ENCODE results near the gene CCL22. TPM values are rescaled to one million over a fixed set of nuclear protein-coding genes. Genes with fewer than 3 reads are reported as not detected.

Gene CCL22
- total RNA-seq, 4 donors from 2014 or later = 0.40 to 3.3 TPM; not detected in 2

DNA sequence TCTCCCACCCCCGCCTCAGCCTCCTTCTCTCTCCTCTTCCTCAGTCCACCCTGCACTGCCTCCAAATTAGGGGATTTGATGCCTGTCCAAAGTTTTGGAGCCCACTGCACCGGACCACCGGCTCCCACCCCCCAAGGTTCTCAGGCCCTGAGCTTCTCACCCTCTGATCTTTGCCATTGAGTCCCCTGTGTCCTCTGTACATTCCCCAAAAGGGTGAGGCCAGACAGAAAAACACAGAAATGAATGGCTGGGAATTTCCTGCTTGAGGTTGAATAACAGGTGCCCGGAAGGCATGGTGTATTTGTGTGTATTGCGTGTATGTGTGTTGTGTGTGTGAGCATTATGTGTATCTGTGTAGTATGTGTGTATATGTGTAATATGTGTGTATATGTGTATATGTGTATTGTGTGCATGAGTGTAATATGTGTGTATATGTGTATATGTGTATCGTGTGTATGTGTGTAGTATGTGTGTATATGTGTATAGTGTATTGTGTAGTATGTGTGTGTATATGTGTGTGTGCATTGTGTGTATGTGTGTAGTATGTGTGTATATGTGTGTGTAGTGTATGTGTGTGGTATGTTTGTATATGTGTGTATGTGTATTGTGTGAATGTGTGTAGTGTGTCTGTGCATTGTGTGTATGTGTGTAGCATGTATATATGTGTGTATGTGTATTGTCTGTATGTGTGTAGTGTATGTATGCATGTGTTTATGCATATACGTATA is 29.9 kb downstream of the CCL22 start:
- Histone ChIP-seq H3K9me3 (no peaks in the 10 kb centered on the region), H3K27me3 (no peaks in the 10 kb centered on the region), H3K36me3 (no peaks in the 10 kb centered on the region), H3K27ac (no peak overlapping the region), H3K4me3 (no peak overlapping the region), H3K4me1 (peaks cover 0 to 15% (median 8%) of the 10 kb centered on the region in 4 donors)
- TF ChIP-seq, protein P1, sequence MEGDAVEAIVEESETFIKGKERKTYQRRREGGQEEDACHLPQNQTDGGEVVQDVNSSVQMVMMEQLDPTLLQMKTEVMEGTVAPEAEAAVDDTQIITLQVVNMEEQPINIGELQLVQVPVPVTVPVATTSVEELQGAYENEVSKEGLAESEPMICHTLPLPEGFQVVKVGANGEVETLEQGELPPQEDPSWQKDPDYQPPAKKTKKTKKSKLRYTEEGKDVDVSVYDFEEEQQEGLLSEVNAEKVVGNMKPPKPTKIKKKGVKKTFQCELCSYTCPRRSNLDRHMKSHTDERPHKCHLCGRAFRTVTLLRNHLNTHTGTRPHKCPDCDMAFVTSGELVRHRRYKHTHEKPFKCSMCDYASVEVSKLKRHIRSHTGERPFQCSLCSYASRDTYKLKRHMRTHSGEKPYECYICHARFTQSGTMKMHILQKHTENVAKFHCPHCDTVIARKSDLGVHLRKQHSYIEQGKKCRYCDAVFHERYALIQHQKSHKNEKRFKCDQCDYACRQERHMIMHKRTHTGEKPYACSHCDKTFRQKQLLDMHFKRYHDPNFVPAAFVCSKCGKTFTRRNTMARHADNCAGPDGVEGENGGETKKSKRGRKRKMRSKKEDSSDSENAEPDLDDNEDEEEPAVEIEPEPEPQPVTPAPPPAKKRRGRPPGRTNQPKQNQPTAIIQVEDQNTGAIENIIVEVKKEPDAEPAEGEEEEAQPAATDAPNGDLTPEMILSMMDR (IDR thresholded peaks at IDR 0.05) = no peak
- no peak for TF ChIP-seq POLR2A (IDR thresholded peaks at IDR 0.05)
- DNase-seq = no peak

DNA sequence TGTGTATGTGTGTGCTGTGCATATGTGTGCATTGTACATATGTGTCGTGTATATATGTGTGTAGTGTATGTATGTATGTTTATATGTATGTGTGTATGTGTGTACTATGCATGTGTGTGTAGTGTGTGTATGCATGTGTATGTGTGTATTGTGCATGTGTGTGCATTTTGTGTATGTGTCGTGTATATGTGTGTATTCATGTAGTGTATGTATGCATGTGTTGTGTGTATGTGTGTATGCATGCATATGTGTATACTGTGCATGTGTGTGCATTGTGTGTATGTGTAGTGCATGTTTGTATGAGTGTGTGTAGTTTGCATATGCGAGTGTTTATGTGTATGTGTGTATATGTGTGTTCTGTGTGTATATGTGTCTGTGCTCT is 30.5 kb downstream of the CCL22 start:
- Histone ChIP-seq H3K4me3 (no peak overlapping the region), H3K27ac (no peak overlapping the region), H3K9me3 (no peaks in the 10 kb centered on the region), H3K4me1 (peaks cover 0 to 10% (median 6%) of the 10 kb centered on the region in 4 donors), H3K36me3 (no peaks in the 10 kb centered on the region), H3K27me3 (no peaks in the 10 kb centered on the region)
- no peak for DNase-seq
- TF ChIP-seq, protein P1 (IDR thresholded peaks at IDR 0.05) = no peak
- no peak for TF ChIP-seq POLR2A (IDR thresholded peaks at IDR 0.05)

DNA sequence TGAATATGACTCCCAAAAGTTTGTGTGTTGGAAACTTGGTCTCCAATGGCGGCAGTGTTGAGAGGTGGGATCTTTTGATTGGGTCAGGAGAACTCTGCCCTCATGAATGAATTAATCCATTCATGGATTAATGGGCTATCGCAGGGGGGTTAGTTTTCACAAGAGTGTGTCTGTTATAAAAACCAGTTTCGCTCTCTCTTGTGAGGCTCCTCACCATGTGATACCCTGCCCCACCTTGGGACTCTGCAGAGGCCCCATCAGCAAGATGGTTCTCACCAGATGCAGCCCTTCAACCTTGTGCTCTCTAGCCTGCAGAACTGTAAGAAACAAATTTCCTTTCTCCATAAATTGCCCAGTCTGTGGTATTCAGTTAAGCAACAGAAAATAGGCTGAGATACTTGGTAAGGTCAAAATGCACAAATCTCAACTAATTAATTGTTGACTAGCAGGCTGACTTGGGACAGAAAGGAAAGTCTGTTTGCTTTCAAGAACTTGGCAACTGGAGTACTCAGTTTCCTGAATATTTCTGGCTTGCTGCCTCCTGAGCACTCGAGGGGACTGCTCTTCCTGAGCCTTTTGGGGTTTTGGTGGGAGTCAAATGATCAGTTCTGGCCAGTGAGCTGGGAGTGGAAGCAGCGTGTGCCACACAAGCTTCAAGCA is 32.2 kb downstream of the CCL22 start:
- Histone ChIP-seq H3K9me3 (no peaks in the 10 kb centered on the region), H3K4me3 (no peak overlapping the region), H3K4me1 (no peaks in the 10 kb centered on the region), H3K27ac (no peak overlapping the region), H3K36me3 (no peaks in the 10 kb centered on the region), H3K27me3 (no peaks in the 10 kb centered on the region)
- DNase-seq = no peak
- TF ChIP-seq POLR2A (IDR thresholded peaks at IDR 0.05) = no peak
- TF ChIP-seq, protein P1 (IDR thresholded peaks at IDR 0.05) = no peak

DNA sequence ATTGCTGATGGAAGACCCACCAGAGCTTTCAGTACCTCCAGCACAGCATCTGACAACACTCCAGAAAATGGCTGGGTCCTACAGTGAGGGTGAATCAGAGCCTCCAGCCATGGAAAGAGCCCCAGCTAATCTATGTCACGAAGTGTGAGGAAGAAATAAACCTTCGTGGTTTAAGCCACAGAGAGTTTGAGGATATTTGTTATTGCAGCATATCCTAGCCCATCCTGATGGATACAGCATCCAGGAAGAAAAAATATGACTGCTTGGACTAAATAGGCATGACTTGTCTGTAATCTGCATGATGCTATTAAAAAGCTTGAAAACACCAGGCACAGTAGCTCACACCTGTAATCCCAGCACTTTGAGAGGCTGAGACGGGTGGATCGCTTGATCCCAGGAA is 32.7 kb downstream of the CCL22 start:
- Histone ChIP-seq H3K4me1 (no peaks in the 10 kb centered on the region), H3K36me3 (no peaks in the 10 kb centered on the region), H3K9me3 (no peaks in the 10 kb centered on the region), H3K4me3 (no peak overlapping the region), H3K27me3 (no peaks in the 10 kb centered on the region), H3K27ac (no peak overlapping the region)
- DNase-seq = no peak
- no peak for TF ChIP-seq POLR2A (IDR thresholded peaks at IDR 0.05)
- TF ChIP-seq, protein P1 (IDR thresholded peaks at IDR 0.05) = no peak

DNA sequence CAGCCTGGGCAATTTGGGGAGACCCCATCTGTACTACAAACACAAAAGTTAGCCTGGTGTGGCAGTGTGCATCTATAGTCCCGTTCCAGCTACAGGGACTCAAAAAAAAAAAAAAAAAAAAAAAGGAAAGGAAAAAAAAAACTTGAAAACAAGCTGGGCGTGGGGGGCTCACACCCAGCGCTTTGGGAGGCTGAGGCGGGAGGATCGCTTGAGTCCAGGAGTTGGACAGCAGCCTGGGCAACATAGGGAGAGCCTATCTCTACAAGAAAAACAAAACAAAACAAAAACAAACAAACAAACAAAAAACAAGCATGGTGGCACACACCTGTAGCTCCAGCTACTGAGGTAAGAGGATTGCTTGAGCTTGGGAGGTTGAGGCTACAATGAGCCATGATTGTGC is 33.1 kb downstream of the CCL22 start:
- Histone ChIP-seq H3K27me3 (no peaks in the 10 kb centered on the region), H3K4me3 (no peak overlapping the region), H3K27ac (no peak overlapping the region), H3K4me1 (no peaks in the 10 kb centered on the region), H3K9me3 (no peaks in the 10 kb centered on the region), H3K36me3 (no peaks in the 10 kb centered on the region)
- TF ChIP-seq, protein P1 (IDR thresholded peaks at IDR 0.05) = no peak
- TF ChIP-seq POLR2A (IDR thresholded peaks at IDR 0.05) = no peak
- DNase-seq = no peak
